Suprapubic skin (tissue), 3 donors: ENCODE measurements around the gene GTF2IRD1.

ENCODE experiments used
- CTCF ChIP-seq, 2 donors: fragments of 200-600 bp in 1 of 2; fragments of 450-650 bp in 1 of 2; sonication (generic) in 1 of 2; IDR thresholded peaks; one replicate each; pipeline ENCODE4 v1.5.1; 2016 to 2019; ENCODE audit warnings: antibody characterized with exemption in 2 of 2, mild to moderate bottlenecking in 1 of 2, moderate library complexity in 1 of 2
- EP300 ChIP-seq: sonication (generic); formaldehyde crosslinking; IDR thresholded peaks from one replicate; pipeline ENCODE4 v1.6.1; 2017; ENCODE audit warnings: antibody characterized with exemption

GRCh38 chr7:74479066-74479781 is 25.5 kb downstream of the GTF2IRD1 start:
- TF ChIP-seq CTCF (IDR thresholded peaks at IDR 0.05) (no peak), EP300 (no peak)
